ENCODE measurements around the gene TBC1D10A. TPM values are rescaled to one million over a fixed set of nuclear protein-coding genes. Genes with fewer than 3 reads are reported as not detected.
A peak's percentile ranks its signal among the peaks of the same experiment; 100 is the strongest.

Gene TBC1D10A
- total and polyA plus RNA-seq, 8 donors: 4.0 to 19.4 (median 7.6) TPM

- no peaks in the 10 kb centered on the region for H3K27me3 ChIP-seq
- H3K4me3 ChIP-seq: no peak overlapping the region
- no peak for ATAC-seq
- no peak for DNase-seq
- H3K4me1 ChIP-seq: no peaks in the 10 kb centered on the region
- no peaks in the 10 kb centered on the region for H3K9me3 ChIP-seq
- H3K36me3 ChIP-seq: peaks cover 6 to 76% (median 62%) of the 10 kb centered on the region in 3 donors
- FAIRE-seq: no peak
- H3K27ac ChIP-seq: no peak overlapping the region
- intact Hi-C loops (cut with DNase I): no loop called here
- 98% methylated on average over 4 of the region's 4 CpGs for WGBS, 2 donors
- TF ChIP-seq CTCF (IDR thresholded peaks at IDR 0.05): no peak
Observed at GRCh38 chr22:30334646-30335045, 7.9 kb upstream of the TBC1D10A start.

GRCh38 chr22:30333707-30334087, 7.0 kb upstream of the TBC1D10A start:
- TF ChIP-seq CTCF (IDR thresholded peaks at IDR 0.05): no peak
- no peak overlapping the region for H3K4me3 ChIP-seq
- DNase-seq (no peak), FAIRE-seq (no peak), ATAC-seq (no peak)
- peaks cover 6 to 66% (median 53%) of the 10 kb centered on the region in 3 donors for H3K36me3 ChIP-seq
- WGBS, 2 donors: 90 to 91% methylated on average over 3 of the region's 3 CpGs
- H3K4me1 ChIP-seq: no peaks in the 10 kb centered on the region
- H3K9me3 ChIP-seq: no peaks in the 10 kb centered on the region
- H3K27ac ChIP-seq: no peak overlapping the region
- intact Hi-C loops (cut with DNase I): no loop called here
- H3K27me3 ChIP-seq: no peaks in the 10 kb centered on the region

- peaks cover 6 to 61% (median 47%) of the 10 kb centered on the region in 3 donors for H3K36me3 ChIP-seq
- DNase-seq: no peak
- no peak for FAIRE-seq
- no peak for TF ChIP-seq CTCF (IDR thresholded peaks at IDR 0.05)
- H3K9me3 ChIP-seq: no peaks in the 10 kb centered on the region
- peaks cover 0 to under 1% (median under 1%) of the 10 kb centered on the region in 3 donors for H3K4me1 ChIP-seq
- H3K27me3 ChIP-seq: no peaks in the 10 kb centered on the region
- H3K27ac ChIP-seq: no peak overlapping the region
- no peak for ATAC-seq
- no peak overlapping the region for H3K4me3 ChIP-seq
- intact Hi-C loops (cut with DNase I): no loop called here
- WGBS, 2 donors: 86 to 91% methylated on average over 2 of the region's 2 CpGs
Observed at GRCh38 chr22:30332994-30333706, 6.4 kb upstream of the TBC1D10A start.

GRCh38 chr22:30332551-30332950, 5.8 kb upstream of the TBC1D10A start:
- ATAC-seq: no peak
- peaks cover 0 to 7% (median 6%) of the 10 kb centered on the region in 3 donors for H3K4me1 ChIP-seq
- no peak for TF ChIP-seq CTCF (IDR thresholded peaks at IDR 0.05)
- no peak for FAIRE-seq
- DNase-seq: no peak
- intact Hi-C loops (cut with DNase I): no loop called here
- no peak overlapping the region for H3K27ac ChIP-seq
- WGBS, 2 donors: 79 to 81% methylated on average over 5 of the region's 5 CpGs
- H3K27me3 ChIP-seq: no peaks in the 10 kb centered on the region
- H3K9me3 ChIP-seq: no peaks in the 10 kb centered on the region
- peaks cover 6 to 55% (median 41%) of the 10 kb centered on the region in 3 donors for H3K36me3 ChIP-seq
- H3K4me3 ChIP-seq: no peak overlapping the region

- peaks cover 0 to 15% (median 5%) of the 10 kb centered on the region in 3 donors for H3K36me3 ChIP-seq
- no peak for TF ChIP-seq CTCF (IDR thresholded peaks at IDR 0.05)
- no peak overlapping the region for H3K4me3 ChIP-seq
- peak overlapping the region in 2 of 4 donors; percentile 86 to 88 for H3K27ac ChIP-seq
- FAIRE-seq: no peak
- H3K4me1 ChIP-seq: peaks cover 0 to 31% (median 18%) of the 10 kb centered on the region in 3 donors
- intact Hi-C loops (cut with DNase I): no loop called here
- no peaks in the 10 kb centered on the region for H3K9me3 ChIP-seq
- DNase-seq: no peak
- 78 to 82% methylated on average over 3 of the region's 3 CpGs for WGBS, 2 donors
- ATAC-seq: no peak
- no peaks in the 10 kb centered on the region for H3K27me3 ChIP-seq
Observed at GRCh38 chr22:30328466-30329049, 1.8 kb upstream of the TBC1D10A start.

All from pancreas (tissue), 10 donors.